Activated T-helper 17 cell treated with anti-CD3 and anti-CD28 coated beads, Interleukin-2, amount 50 U/mL, for 72 hours (primary cell): ENCODE data around the gene TJAP1. TPM values are rescaled to one million over a fixed set of nuclear protein-coding genes. Genes with fewer than 3 reads are reported as not detected.
A peak's percentile ranks its signal among the peaks of the same experiment; 100 is the strongest.

Experiments
- ATAC-seq: fragments of 150-1000 bp; cut with Tn5 transposase; replicated peaks from 2 replicates; pipeline ENCODE4 v1.10.0; 2021; ENCODE audit warnings: mild to moderate bottlenecking, moderate library complexity
- H3K27ac Mint-ChIP-seq: one replicate; pipeline ENCODE4 v1.8.0; 2022; ENCODE audit warnings: mixed read lengths
- H3K27me3 Mint-ChIP-seq: one replicate; pipeline ENCODE4 v1.8.0; 2022; ENCODE audit warnings: mixed read lengths
- H3K36me3 Mint-ChIP-seq: one replicate; pipeline ENCODE4 v1.8.0; 2022; ENCODE audit warnings: low read depth, mild to moderate bottlenecking, mixed read lengths
- H3K4me1 Mint-ChIP-seq: one replicate; pipeline ENCODE4 v1.8.0; 2022; ENCODE audit warnings: mixed read lengths
- H3K4me3 Mint-ChIP-seq: one replicate; pipeline ENCODE4 v1.8.0; 2022; ENCODE audit warnings: mild to moderate bottlenecking, mixed read lengths
- H3K9me3 Mint-ChIP-seq: one replicate; pipeline ENCODE4 v1.8.0; 2022; ENCODE audit warnings: mixed read lengths
- total RNA-seq, 2 donors: library from RNA; stranded (reverse); gene quantifications; one replicate each; pipeline ENCODE4 v1.2.3, GENCODE V29; 2022

TJAP1 gene
- total RNA-seq, 2 donors from 2014 or later, result 37.8 to 38.4 TPM

DNA sequence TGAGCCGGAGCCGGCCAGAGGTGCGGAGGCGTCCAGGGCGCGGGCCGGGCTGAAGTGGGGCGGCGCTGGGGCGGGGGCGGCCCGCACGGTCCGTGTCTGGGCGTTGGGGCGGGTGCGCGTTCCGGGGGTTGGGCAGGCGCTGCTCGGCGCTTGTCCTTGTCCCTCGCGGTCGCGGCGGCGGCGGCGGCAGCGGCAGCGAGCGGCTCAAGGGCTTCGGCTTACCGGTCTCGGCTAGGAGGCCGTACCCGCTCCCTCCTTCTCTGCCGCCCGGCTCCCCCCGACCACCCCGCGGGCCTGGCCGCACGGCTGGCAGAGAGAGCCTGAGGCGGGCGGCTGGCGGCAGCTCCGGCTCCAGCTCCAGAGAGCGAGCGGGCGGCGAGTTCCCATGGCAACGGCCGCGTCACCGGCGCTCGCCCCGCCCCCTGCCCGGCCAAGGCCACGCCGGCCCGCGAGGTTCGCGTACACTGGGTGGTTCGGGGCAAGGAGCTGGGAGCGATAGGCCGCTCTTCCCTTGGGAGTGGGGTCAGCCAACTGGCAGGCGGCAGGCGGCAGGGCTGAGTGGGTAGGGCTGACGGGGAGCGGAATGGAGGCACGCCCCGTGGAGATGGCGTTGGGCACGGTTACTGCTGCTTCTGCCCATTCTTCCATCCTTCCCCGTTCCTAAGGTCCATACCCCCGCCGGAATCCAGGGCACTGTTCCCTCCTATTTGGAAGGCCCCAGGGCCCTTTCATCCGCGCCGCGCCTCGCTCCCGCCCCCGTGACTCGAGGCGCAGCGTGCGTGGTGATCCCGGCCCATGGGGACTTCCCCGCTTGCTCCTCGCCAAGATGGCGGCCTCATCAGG is 32.8 kb downstream of the TJAP1 start, which contains the start of gene LRRC73:
TSS of gene LRRC73 (minus strand) at position 363 of the 843 bp plus-strand sequence. CDS start 561 bp downstream, outside the sequence.
- H3K4me1 Mint-ChIP-seq, result peaks cover 20% of the 10 kb centered on the region
- peaks cover 12% of the 10 kb centered on the region for H3K27me3 Mint-ChIP-seq
- peak within 1 kb of the TSS; percentile 78 for H3K27ac Mint-ChIP-seq
- H3K9me3 Mint-ChIP-seq, result no peaks in the 10 kb centered on the region
- peak; percentile 87 for ATAC-seq
- peak within 1 kb of the TSS; percentile 76 for H3K4me3 Mint-ChIP-seq
- peaks cover 15% of the 10 kb centered on the region for H3K36me3 Mint-ChIP-seq

DNA sequence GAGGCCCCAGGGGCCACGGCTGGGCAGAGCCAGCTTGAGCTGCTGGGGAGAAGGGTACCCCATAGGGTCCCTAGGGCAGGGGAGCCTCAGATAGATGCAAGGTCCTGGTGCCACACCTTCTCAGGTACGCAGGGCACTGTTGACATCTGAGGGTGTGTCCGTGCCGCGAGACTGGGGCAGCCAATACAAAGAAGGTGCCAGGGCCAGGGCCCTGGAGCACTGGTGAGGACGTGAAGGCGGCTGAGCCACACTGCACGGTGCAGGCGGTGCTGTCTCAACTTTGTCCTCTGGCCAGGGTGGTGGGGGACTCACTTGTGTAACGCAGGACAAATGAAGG is 33.4 kb downstream of the TJAP1 start:
- H3K27ac Mint-ChIP-seq, result peak overlapping the region; percentile 36
- no peak for ATAC-seq
- H3K36me3 Mint-ChIP-seq, result peaks cover 11% of the 10 kb centered on the region
- H3K4me1 Mint-ChIP-seq, result peaks cover 23% of the 10 kb centered on the region
- H3K9me3 Mint-ChIP-seq, result no peaks in the 10 kb centered on the region
- H3K27me3 Mint-ChIP-seq, result peaks cover 12% of the 10 kb centered on the region
- H3K4me3 Mint-ChIP-seq, result peak overlapping the region; percentile 63

DNA sequence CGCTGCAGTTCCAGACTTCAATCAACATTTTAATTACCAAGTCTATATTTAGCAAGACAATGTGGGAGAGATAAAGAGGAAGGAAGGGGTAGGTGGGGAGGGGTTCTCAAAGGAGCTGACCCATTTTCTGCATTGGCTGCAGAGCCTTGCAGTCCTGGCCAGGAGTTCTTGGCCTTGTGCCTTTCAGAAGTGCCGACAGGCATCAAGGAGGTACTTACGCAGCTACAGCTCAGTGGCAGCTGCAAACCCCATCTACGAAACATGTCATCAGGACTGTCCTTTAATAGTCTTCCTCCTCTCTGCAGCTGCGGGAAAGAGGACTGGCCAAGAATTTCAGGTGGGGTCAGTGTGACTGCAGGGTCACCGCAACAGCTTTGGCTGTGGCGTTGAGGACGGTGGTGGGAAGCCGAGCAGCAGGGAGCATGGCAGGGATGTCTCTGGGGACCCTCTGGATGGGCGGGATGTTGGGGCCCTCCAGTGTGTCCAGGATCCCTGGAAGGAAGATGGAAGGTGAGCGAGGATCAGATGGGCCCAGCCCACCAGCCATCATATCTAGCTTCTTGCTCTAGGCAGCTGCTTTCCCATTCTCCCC is 34.5 kb downstream of the TJAP1 start:
- Mint-ChIP-seq H3K4me1 (peaks cover 27% of the 10 kb centered on the region), H3K4me3 (no peak overlapping the region), H3K27me3 (peaks cover 12% of the 10 kb centered on the region), H3K27ac (no peak overlapping the region), H3K36me3 (peaks cover 6% of the 10 kb centered on the region), H3K9me3 (no peaks in the 10 kb centered on the region)
- ATAC-seq, result no peak

DNA sequence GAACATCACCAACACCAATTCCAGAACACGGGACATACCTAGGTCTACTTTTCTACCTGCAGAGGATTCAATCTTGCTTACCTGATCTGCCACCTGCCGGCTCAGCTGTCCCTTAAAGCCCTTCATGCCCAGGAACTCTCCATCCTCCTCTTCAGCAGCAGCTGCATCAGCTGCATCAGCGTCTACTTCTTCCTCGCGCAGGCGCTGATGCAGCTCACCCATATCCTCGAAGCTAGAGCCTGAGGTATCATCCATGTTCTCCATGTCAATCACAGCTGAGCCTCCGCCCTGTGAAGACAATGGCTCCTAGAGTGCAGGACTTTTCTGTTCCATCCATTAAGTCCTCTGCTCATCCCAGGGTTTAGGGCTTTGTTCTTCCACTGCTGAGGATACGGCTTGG is 38.4 kb downstream of the TJAP1 start:
- Mint-ChIP-seq H3K36me3 (no peaks in the 10 kb centered on the region), H3K27ac (no peak overlapping the region), H3K4me3 (no peak overlapping the region), H3K9me3 (no peaks in the 10 kb centered on the region), H3K27me3 (no peaks in the 10 kb centered on the region), H3K4me1 (peaks cover 22% of the 10 kb centered on the region)
- no peak for ATAC-seq

DNA sequence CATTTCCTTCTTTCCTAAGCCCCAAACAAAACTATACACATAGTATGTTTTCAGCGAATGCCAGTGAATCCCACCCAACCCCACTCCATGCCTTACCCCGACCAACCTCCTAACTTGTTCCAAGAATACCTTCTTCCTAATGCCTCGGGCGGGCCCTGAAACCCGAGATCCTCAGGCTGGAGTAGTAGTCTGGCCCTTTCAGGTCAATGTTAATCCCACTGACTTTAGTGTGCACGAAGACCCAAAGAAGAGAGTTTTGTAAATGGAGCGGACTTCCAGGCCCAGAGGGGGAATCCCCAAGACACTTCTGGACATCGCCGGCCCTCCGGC is 39.0 kb downstream of the TJAP1 start:
- Mint-ChIP-seq H3K27me3 (no peaks in the 10 kb centered on the region), H3K4me1 (peaks cover 22% of the 10 kb centered on the region), H3K9me3 (no peaks in the 10 kb centered on the region), H3K4me3 (no peak overlapping the region), H3K27ac (no peak overlapping the region), H3K36me3 (no peaks in the 10 kb centered on the region)
- no peak for ATAC-seq

DNA sequence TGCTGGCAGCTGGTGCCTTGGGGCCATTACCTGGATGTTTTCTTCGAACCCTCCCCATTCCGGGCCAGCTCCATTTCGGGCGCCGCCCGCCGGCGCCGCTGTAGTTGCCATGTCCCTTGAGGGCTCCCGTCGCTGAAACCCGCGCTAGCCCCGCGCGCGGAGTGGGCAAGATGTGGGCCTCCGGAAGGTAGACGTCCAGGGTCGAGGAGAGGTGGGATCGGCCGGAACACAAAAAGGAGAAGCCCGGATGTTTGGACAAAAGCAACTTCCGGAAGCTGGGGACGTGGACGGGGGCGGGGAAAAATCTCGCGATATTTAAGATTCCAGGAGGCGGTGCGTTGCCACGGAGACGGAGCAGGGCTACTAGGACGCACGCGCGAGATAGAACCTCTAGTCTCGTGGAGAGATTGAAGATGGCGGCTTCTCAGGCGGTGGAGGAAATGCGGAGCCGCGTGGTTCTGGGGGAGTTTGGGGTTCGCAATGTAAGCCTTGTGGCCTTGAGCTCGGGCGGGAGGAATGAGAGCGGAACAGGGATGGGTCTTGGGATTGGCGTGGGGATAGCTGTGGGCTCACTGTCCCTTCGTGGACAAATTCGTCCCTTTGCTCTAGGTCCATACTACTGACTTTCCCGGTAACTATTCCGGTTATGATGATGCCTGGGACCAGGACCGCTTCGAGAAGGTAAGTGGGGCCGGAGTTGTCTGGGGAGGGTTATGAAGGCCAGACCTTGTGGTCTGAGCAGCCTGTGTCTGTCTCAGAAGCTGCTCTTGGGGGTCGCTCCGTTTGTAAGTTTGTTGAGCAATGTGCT is 39.5 kb downstream of the TJAP1 start, which contains the start of the genes POLR1C and YIPF3:
TSS of gene POLR1C (plus strand) at position 393 of the 808 bp plus-strand sequence. CDS start at position 414, 21 bp downstream.
TSS of gene YIPF3 (minus strand) at position 230 of the 808 bp plus-strand sequence. CDS start at position 111, 119 bp downstream.
- no peak within 1 kb of the TSS for H3K27ac Mint-ChIP-seq
- H3K36me3 Mint-ChIP-seq, result no peaks in the 10 kb centered on the region
- no peak within 1 kb of the TSS for H3K4me3 Mint-ChIP-seq
- H3K9me3 Mint-ChIP-seq, result no peaks in the 10 kb centered on the region
- no peaks in the 10 kb centered on the region for H3K27me3 Mint-ChIP-seq
- ATAC-seq, result peak; percentile 97
- peaks cover 22% of the 10 kb centered on the region for H3K4me1 Mint-ChIP-seq

DNA sequence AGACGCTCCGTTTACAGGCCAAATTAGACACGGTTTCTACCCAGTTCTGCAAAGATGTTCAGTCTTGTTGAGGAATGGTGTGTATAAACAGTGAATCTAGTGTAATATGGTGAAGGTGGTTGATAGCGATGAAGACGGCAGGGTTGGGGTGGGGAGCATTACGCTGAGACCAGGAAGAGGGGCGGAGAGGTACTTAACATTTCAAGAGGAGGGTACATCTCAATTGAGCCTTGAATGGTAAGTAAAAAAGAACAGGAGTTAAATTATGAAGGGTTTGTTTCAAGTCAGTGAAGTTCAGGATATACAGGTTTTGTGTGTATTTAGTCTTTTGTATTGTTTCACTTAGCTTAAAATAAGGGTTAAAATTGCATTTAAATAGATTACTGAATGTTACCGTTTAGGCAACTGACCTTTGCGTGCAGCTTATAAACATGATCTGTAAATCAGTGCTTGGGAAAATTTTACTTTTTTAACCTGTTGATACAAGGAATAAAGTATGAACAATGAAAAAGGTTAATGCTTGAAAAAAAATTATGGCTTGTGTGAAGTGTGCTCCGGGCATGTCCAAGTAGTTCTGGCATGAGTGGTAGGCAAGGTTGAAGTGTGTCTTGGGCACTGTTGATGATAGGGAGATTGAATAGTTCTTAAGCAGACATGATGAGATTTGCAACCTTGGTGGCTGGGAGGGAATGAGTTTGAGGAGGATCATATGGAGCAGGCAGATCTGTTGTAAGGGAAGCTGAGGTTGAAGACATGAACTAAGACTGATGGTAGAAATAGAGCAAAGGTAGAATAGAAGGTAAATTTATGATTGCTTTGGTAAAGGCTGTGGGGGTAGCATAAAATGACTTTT is 40.4 kb downstream of the TJAP1 start:
- no peak for ATAC-seq
- Mint-ChIP-seq H3K36me3 (no peaks in the 10 kb centered on the region), H3K27me3 (no peaks in the 10 kb centered on the region), H3K9me3 (no peaks in the 10 kb centered on the region), H3K4me3 (no peak overlapping the region), H3K27ac (no peak overlapping the region), H3K4me1 (peaks cover 22% of the 10 kb centered on the region)

DNA sequence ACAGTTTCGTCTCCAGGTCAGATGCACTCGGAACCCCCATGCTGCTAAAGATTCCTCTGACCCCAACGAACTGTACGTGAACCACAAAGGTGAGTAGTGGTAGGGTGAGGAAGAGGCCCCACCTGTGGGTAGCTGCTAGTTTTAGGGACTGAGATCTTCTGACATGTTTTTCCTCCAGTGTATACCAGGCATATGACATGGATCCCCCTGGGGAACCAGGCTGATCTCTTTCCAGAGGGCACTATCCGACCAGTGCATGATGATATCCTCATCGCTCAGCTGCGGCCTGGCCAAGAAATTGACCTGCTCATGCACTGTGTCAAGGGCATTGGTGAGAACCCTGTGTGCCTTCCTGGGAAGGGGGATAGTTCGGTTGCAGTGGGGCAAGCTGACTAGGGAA is 42.7 kb downstream of the TJAP1 start:
- ATAC-seq, result no peak
- H3K9me3 Mint-ChIP-seq, result no peaks in the 10 kb centered on the region
- no peaks in the 10 kb centered on the region for H3K27me3 Mint-ChIP-seq
- no peak overlapping the region for H3K27ac Mint-ChIP-seq
- H3K4me3 Mint-ChIP-seq, result no peak overlapping the region
- peaks cover 8% of the 10 kb centered on the region for H3K4me1 Mint-ChIP-seq
- no peaks in the 10 kb centered on the region for H3K36me3 Mint-ChIP-seq

DNA sequence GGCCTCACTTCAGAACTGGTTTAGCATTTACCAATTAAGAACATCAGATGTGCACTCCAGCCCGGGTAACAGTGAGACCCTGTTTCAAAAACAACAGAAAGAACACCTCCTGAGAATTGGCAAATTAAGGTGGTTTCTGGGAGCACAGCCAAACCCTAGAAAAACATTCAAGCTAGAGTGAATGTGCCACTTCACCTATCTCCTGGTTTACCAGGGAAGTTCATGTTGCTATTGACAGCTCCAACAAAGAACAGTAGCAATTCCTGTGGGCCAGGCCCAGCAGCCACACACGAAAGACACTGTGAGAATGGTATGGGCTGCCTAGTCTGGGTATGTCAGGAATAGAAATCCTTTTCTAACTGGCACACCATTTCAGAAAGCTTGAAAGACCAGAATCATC is 44.5 kb downstream of the TJAP1 start:
- Mint-ChIP-seq H3K4me3 (no peak overlapping the region), H3K27ac (no peak overlapping the region), H3K27me3 (no peaks in the 10 kb centered on the region), H3K9me3 (no peaks in the 10 kb centered on the region), H3K4me1 (no peaks in the 10 kb centered on the region), H3K36me3 (no peaks in the 10 kb centered on the region)
- no peak for ATAC-seq

DNA sequence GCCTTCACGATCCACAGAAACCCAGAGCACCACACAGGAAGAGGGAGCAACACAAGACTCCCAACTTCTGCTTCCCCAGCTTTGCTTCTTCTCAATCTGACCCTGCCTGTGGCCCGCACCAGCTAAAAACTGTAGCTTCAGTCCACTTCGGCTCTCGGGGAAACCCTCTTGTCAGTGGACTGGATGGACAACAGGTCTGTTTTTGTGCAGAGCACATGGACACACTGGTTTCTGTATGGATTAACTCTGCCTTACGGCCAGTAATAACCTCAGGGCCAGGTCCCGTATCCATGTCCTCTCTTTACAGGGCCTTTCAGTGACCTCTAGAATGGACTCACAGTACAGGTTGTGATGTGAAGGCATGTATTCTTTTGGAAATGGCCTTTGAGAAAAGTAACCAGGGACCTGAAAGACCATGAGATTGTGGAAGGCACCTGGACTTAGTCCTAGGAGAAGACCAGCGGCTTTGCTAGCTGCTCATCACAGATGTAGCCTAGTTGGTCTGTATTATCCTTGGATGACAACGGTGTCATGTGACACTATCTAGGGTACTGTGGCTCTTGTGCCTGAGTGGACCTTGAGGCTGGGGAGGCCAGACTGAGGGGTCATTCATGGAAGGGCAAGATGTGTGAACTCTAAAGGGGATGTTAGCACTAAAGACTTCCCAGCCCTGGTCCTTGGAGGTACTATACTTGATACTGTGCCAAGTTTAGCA is 45.3 kb downstream of the TJAP1 start:
- Mint-ChIP-seq H3K4me1 (no peaks in the 10 kb centered on the region), H3K9me3 (no peaks in the 10 kb centered on the region), H3K36me3 (no peaks in the 10 kb centered on the region), H3K27ac (no peak overlapping the region), H3K4me3 (no peak overlapping the region), H3K27me3 (no peaks in the 10 kb centered on the region)
- no peak for ATAC-seq

DNA sequence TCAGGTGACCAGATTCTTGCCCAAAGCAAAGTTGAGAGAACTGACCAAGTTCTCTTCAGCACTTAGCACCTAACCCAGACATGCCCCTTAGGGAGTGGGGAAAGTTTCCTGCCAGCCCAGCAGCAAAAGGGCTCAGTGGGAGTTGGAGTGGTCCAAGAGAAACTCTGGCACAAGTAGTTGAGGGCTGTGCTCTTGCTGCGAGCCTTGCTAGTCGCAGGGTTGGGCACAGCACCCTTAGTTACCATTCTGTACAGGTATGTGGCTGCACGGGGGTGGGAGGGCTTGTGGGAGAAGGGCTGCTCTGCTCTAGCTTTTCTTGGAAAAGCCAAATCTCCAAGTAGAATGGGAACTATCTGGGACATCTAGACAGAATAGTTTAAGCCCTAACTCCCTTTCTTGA is 45.9 kb downstream of the TJAP1 start:
- H3K36me3 Mint-ChIP-seq, result no peaks in the 10 kb centered on the region
- H3K27me3 Mint-ChIP-seq, result no peaks in the 10 kb centered on the region
- no peaks in the 10 kb centered on the region for H3K9me3 Mint-ChIP-seq
- no peak overlapping the region for H3K4me3 Mint-ChIP-seq
- H3K4me1 Mint-ChIP-seq, result no peaks in the 10 kb centered on the region
- no peak for ATAC-seq
- no peak overlapping the region for H3K27ac Mint-ChIP-seq

DNA sequence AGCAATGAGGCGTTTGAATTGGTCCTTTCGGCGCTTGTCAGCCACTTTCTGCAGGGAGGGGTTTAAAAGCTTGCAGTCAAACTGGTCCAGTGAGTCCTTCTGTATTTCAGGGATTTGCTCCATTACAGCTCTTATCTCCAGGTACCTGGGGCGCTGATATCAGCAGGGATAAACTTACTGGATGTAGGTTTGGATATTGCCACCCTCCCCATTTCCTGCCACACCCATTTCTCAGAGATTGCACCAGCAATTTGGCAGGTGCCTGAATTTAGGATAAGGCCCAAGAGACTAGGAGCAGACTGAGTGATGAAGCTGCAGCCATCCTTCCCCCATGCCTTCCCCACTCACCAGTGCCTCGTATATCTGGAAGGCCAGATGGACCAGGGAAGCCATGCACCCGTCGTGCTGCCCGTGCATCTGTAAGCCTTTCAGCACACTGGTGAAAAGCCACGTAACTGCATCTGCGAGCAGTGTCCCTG is 47.2 kb downstream of the TJAP1 start:
- Mint-ChIP-seq H3K4me3 (no peak overlapping the region), H3K36me3 (no peaks in the 10 kb centered on the region), H3K4me1 (no peaks in the 10 kb centered on the region), H3K27me3 (no peaks in the 10 kb centered on the region), H3K27ac (no peak overlapping the region), H3K9me3 (no peaks in the 10 kb centered on the region)
- no peak for ATAC-seq

DNA sequence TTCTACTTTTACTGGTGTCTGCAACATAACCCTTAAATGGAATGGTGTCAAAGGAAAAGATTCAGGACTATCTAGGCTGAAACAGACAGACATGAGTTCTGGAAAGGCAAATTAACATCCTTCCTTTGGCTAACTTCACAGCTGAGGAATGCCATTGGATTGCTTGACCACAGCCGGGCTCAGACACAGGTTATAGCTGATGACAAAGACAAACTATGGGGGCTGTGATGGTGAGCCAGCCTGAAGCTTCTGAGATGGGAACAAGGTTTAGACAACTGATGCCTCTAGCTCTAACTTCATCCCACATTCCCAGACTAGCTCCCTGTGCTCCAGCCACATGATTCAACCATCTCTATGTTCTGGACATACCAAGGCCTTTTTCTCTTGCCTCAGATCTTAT is 54.8 kb downstream of the TJAP1 start:
- Mint-ChIP-seq H3K9me3 (no peaks in the 10 kb centered on the region), H3K27ac (no peak overlapping the region), H3K4me3 (no peak overlapping the region), H3K36me3 (no peaks in the 10 kb centered on the region), H3K27me3 (no peaks in the 10 kb centered on the region), H3K4me1 (peaks cover under 1% of the 10 kb centered on the region)
- ATAC-seq, result no peak
